K562 (cell line): ENCODE measurements around the gene RYK. TPM values are rescaled to one million over a fixed set of nuclear protein-coding genes. Genes with fewer than 3 reads are reported as not detected.
A peak's percentile ranks its signal among the peaks of the same experiment; 100 is the strongest.

Experiments used
- ATAC-seq: fragments of 200-7000 bp; cut with Tn5 transposase; 3 replicates; pipeline ENCODE4 v1.9.1; 2020; ENCODE audit warnings: moderate library complexity
- BruUV-seq: library from RNA; stranded (reverse); fragments of 400-500 nt; replicated peaks from 2 replicates; lab custom pipeline; 2021; lab: Mats Ljungman, UMichigan
- CTCF ChIA-PET: fragments of 300-600 bp; formaldehyde crosslinking; extraction: SDS; loops from one replicate; lab custom pipeline; 2021; ENCODE audit warnings: low intra/inter-chr PET ratio; lab: Yijun Ruan, JAX
- POLR2A ChIA-PET: fragments of 300-600, 350-650 bp; sonication (Branson Sonifier 250); formaldehyde crosslinking; extraction: SDS; loops from one replicate; lab custom pipeline; 2021; ENCODE audit warnings: antibody characterized with exemption, inconsistent platforms; lab: Yijun Ruan, JAX
- DNase-seq, 4 experiments: peaks; one replicate each; pipeline versions ENCODE4 v3.0.0 to v3.0.0-alpha.2; 2011 to 2018; ENCODE audit warnings: low spot score in 3 of 4, mixed read lengths in 3 of 4; ENCODE audit errors: extremely low read depth in 1 of 4
- FAIRE-seq: peaks from 2 replicates; lab custom pipeline; 2011; peaks lifted over from hg19 to GRCh38; lab: Jason Lieb, UNC
- H2AFZ ChIP-seq: 2 replicates; pipeline ENCODE4 v1.6.0; 2011; ENCODE audit warnings: low read depth, low read length, control low read depth, inconsistent platforms
- H3K27ac ChIP-seq: fragments of 200-600 bp; 3 replicates; pipeline ENCODE4 v1.8.0; 2011; ENCODE audit warnings: low read depth, mild to moderate bottlenecking, control low read depth, inconsistent platforms, low read length, moderate library complexity, mixed read lengths; ENCODE audit errors: extremely low read depth
- H3K27me3 ChIP-seq, 2 experiments: fragments of 300-600 bp in 1 of 2; 2 replicates in 1 of 2; 3 replicates in 1 of 2; pipeline versions ENCODE4 v1.6.0 to v1.8.0; 2011; ENCODE audit warnings: inconsistent platforms in 2 of 2, low read length in 2 of 2, mild to moderate bottlenecking in 1 of 2, mixed read lengths in 1 of 2, moderate library complexity in 1 of 2; ENCODE audit not compliant: control insufficient read depth in 2 of 2, insufficient read depth in 2 of 2
- H3K36me3 ChIP-seq: fragments of 300-600 bp; 3 replicates; pipeline ENCODE4 v1.8.0; 2011; ENCODE audit warnings: mild to moderate bottlenecking, low read length, inconsistent platforms; ENCODE audit not compliant: control insufficient read depth, insufficient read depth
- H3K4me1 ChIP-seq, 2 experiments: fragments of 200-600 bp in 1 of 2; replicated peaks in 1 of 2; 2 replicates in 1 of 2; 3 replicates in 1 of 2; pipeline versions ENCODE4 v1.5.1 to v1.8.0; 2011; ENCODE audit warnings: inconsistent platforms in 2 of 2, low read length in 2 of 2, mild to moderate bottlenecking in 1 of 2, mixed read lengths in 1 of 2, moderate library complexity in 1 of 2; ENCODE audit not compliant: control insufficient read depth in 2 of 2, insufficient read depth in 2 of 2
- H3K4me2 ChIP-seq: 2 replicates; pipeline ENCODE4 v1.6.1; 2011; ENCODE audit warnings: low read length, control low read depth, inconsistent platforms, mixed read lengths; ENCODE audit not compliant: insufficient read depth
- H3K4me3 ChIP-seq: fragments of 200-600 bp; sonication (generic), shearing (Covaris generic); 2 replicates; pipeline ENCODE4 v1.5.1; 2016; ENCODE audit warnings: control low read depth, inconsistent platforms
- H3K79me2 ChIP-seq: fragments of 200-600 bp; 3 replicates; pipeline ENCODE4 v1.8.0; 2011; ENCODE audit warnings: low read length, inconsistent platforms; ENCODE audit not compliant: control insufficient read depth, insufficient read depth
- H3K9ac ChIP-seq, 2 experiments: 2 replicates each; pipeline versions ENCODE4 v1.6.0 to v1.6.1; 2011; ENCODE audit warnings: low read depth in 2 of 2, low read length in 2 of 2, control low read depth in 1 of 2, inconsistent platforms in 1 of 2, mild to moderate bottlenecking in 1 of 2, mixed read lengths in 1 of 2; ENCODE audit not compliant: insufficient read depth in 1 of 2
- H3K9me1 ChIP-seq: one replicate; pipeline ENCODE4 v1.6.0; 2011; ENCODE audit warnings: inconsistent platforms, mild to moderate bottlenecking, low read length, moderate library complexity; ENCODE audit not compliant: control insufficient read depth, insufficient read depth
- H3K9me3 ChIP-seq: replicated peaks from 2 replicates; pipeline ENCODE4 v1.5.1; 2011; ENCODE audit warnings: low read depth, low read length, inconsistent platforms; ENCODE audit not compliant: control insufficient read depth, insufficient read depth
- H4K20me1 ChIP-seq: replicated peaks from 2 replicates; pipeline ENCODE4 v1.6.1; 2011; ENCODE audit warnings: low read length, inconsistent platforms, mixed read lengths; ENCODE audit not compliant: control insufficient read depth, insufficient read depth
- BHLHE40 ChIP-seq: IDR thresholded peaks from 2 replicates; pipeline ENCODE4 v1.6.1; 2011; ENCODE audit warnings: low read length, improper control_type of control experiment
- CREM ChIP-seq: IDR thresholded peaks from 2 replicates; pipeline ENCODE4 v1.6.1; 2014; ENCODE audit warnings: antibody characterized with exemption, low read depth
- FOSL1 ChIP-seq: fragments of 200-800 bp; sonication (Bioruptor generic); conservative IDR thresholded peaks from 2 replicates; pipeline ENCODE4 v1.6.1; 2016; ENCODE audit warnings: missing genetic modification characterization, missing compliant biosample characterization
- JUND ChIP-seq, 2 experiments: IDR thresholded peaks; 2 replicates in 1 of 2; 3 replicates in 1 of 2; pipeline ENCODE4 v1.6.1; 2011; ENCODE audit warnings: borderline replicate concordance in 2 of 2, low read depth in 2 of 2, low read length in 2 of 2, improper control_type of control experiment in 1 of 2, missing biosample characterization in 1 of 2, missing genetic modification characterization in 1 of 2, missing genetic modification reagents in 1 of 2
- MEF2A ChIP-seq: IDR thresholded peaks from 2 replicates; pipeline ENCODE4 v1.6.1; 2011; ENCODE audit warnings: low read depth, mild to moderate bottlenecking, low read length, moderate library complexity; ENCODE audit not compliant: control insufficient read depth
- RBM39 ChIP-seq: fragments of 200-400 bp; formaldehyde crosslinking; optimal IDR thresholded peaks from 2 replicates; pipeline ENCODE3; 2018; ENCODE audit warnings: low read depth, low read length
- SRF ChIP-seq, 2 experiments: fragments of 250-450, 450-650 bp in 1 of 2; sonication (Bioruptor Pico) in 1 of 2; sonication (generic) in 1 of 2; formaldehyde crosslinking; IDR thresholded peaks; 2 replicates each; pipeline versions ENCODE4 v1.5.0 to v1.5.1; 2020 to 2022; ENCODE audit warnings: mild to moderate bottlenecking in 1 of 2, missing genetic modification reagents in 1 of 2
- ZNF444 ChIP-seq: fragments of 250-450 bp; sonication (Bioruptor Pico); IDR thresholded peaks from 2 replicates; pipeline ENCODE4 v1.4.0; 2020; ENCODE audit warnings: mild to moderate bottlenecking, moderate library complexity
- WGBS: fragments of 100-300 bp; shearing (Covaris generic); methylation state at CpG from one replicate; pipeline ENCODE4 v1.1.6; 2016; ENCODE audit warnings: low coverage, mixed read lengths; ENCODE audit not compliant: insufficient coverage; ENCODE audit errors: missing lambda C conversion rate; 5-methylcytosine and 5-hydroxymethylcytosine counted together
- in situ Hi-C: fragments of 300-500 bp; cut with MboI; formaldehyde crosslinking; loops from 4 replicates; pipeline ENCODE4 v1.15.0; 2018; ENCODE audit warnings: inconsistent platforms, mixed read lengths
- intact Hi-C: fragments of 100-400 bp; cut with micrococcal nuclease; formaldehyde crosslinking; loops from 2 replicates; pipeline ENCODE4 v1.14.2; 2022
- polyA plus RNA-seq, 8 experiments: library from polyadenylated mRNA; depleted of rRNA in 4 of 8; stranded (reverse) in 5 of 8; unstranded in 3 of 8; fragments of >200 nt; fragmentation: Nextera tagmentation in 2 of 8; fragmentation: Illumina TruSeq in 1 of 8; extraction: Ambion mirVana in 2 of 8; extraction: Trizol in 1 of 8; gene quantifications; 2 replicates each; pipeline versions ENCODE4 v1.2.1 to v1.2.3, GENCODE V29; 2011 to 2014; ENCODE audit warnings: inconsistent platforms in 1 of 8, missing spikeins in 1 of 8
- total RNA-seq, 7 experiments: library from RNA; depleted of rRNA in 6 of 7; stranded (reverse); fragments of >200 nt in 6 of 7; fragmentation: Illumina TruSeq in 2 of 7; extraction: Trizol in 2 of 7; gene quantifications; 2 replicates each; pipeline versions ENCODE4 v1.2.1 to v1.2.3, GENCODE V29; 2011 to 2021; ENCODE audit warnings: low replicate concordance in 1 of 7
- TF ChIP-seq, protein P1 (sequence below): fragments of 250-450 bp; sonication (Bioruptor Pico); IDR thresholded peaks from 2 replicates; pipeline ENCODE4 v1.9.0; 2021; ENCODE audit warnings: mild to moderate bottlenecking, inconsistent platforms
- TF ChIP-seq, protein P2 (sequence below), 3 experiments: IDR thresholded peaks in 2 of 3; conservative IDR thresholded peaks in 1 of 3; 2 replicates each; pipeline ENCODE4 v1.5.1; 2011 to 2012; ENCODE audit warnings: low read length in 3 of 3, mild to moderate bottlenecking in 3 of 3, control low read depth in 2 of 3, improper control_type of control experiment in 1 of 3, inconsistent platforms in 1 of 3, low read depth in 1 of 3, mixed read lengths in 1 of 3, moderate library complexity in 1 of 3; ENCODE audit not compliant: insufficient read depth in 2 of 3
- TF ChIP-seq, protein P3 (sequence below): IDR thresholded peaks from 2 replicates; pipeline ENCODE4 v1.6.1; 2014; ENCODE audit warnings: antibody characterized with exemption
- TF ChIP-seq, protein P4 (sequence below), 2 experiments: fragments of 450-650 bp in 1 of 2; sonication (generic) in 1 of 2; formaldehyde crosslinking in 1 of 2; IDR thresholded peaks in 1 of 2; conservative IDR thresholded peaks in 1 of 2; 2 replicates each; pipeline versions ENCODE4 v1.6.1 to v1.8.1; 2016 to 2023; ENCODE audit warnings: mild to moderate bottlenecking in 2 of 2, moderate library complexity in 2 of 2, inconsistent platforms in 1 of 2, missing genetic modification reagents in 1 of 2

The RYK gene
- total and polyA plus RNA-seq, 9 of the 15 experiments (the other 6 are each of a cell fraction or from before 2014, with no cell fraction given) = 4.2 to 29.5 (median 16.6) TPM

DNA sequence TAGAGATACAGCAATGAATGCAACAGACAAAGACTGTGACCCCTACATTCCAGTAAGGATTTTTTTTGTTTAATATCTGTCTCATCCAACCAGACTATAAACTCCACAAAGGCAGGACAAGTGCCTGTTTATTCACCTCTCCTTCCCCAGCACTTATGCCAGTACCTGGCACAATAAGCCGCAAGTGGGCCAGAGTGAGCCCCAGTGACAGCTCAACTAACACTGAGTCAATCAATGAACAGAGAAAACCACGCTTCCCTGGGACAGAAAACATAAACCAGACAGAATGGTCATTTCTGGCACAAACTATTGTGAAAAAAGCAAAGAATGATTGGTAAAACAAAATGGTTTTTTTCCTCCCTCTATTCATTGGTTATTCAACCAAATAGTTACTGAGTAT, 52.2 kb downstream of the RYK start (continued):
- TF ChIP-seq MEF2A (no peak), BHLHE40 (no peak), RBM39 (no peak), SRF (CRISPR knock-in tag; IDR thresholded peaks at IDR 0.05) (no peak), ZNF444 (no peak)
- TF ChIP-seq, protein P1, sequence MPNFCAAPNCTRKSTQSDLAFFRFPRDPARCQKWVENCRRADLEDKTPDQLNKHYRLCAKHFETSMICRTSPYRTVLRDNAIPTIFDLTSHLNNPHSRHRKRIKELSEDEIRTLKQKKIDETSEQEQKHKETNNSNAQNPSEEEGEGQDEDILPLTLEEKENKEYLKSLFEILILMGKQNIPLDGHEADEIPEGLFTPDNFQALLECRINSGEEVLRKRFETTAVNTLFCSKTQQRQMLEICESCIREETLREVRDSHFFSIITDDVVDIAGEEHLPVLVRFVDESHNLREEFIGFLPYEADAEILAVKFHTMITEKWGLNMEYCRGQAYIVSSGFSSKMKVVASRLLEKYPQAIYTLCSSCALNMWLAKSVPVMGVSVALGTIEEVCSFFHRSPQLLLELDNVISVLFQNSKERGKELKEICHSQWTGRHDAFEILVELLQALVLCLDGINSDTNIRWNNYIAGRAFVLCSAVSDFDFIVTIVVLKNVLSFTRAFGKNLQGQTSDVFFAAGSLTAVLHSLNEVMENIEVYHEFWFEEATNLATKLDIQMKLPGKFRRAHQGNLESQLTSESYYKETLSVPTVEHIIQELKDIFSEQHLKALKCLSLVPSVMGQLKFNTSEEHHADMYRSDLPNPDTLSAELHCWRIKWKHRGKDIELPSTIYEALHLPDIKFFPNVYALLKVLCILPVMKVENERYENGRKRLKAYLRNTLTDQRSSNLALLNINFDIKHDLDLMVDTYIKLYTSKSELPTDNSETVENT = no peak

DNA sequence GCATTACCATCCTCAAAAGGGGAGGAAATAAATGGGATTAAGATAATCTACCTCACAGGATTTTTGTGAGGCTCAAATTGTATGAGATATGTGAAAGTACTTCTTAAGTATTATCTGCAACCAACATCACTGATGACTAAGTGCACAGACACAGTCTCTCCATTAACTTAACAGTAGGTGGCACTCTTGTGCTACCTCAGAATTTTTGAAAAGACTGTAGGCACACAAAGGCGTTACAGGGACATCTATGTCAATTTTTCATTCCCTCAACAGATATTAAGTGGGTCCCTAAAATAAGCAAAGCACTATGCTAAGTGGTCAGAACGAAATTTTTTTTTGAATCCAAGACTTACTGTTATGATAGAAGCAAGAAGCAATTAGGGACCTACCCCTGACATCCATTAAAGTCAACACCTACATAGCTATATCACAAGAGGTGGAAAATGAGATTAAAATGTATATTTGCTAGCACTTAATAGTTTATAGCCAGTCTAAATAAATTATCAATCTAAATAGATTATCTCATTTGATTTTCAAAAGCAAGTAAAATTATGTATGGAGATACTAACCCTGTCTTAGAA, 52.9 kb downstream of the RYK start:
- CTCF ChIA-PET = interaction anchor here (1.1 to 1.5 kb wide), 2 partner anchors 181 to 276 kb away, joined by 3 to 5 read pairs; no protein-coding TSS in a partner anchor
- H3K4me1 ChIP-seq = no peaks in the 10 kb centered on the region
- ATAC-seq (peak; percentile 87), DNase-seq (peak; percentile 38 to 53 (median 46)), FAIRE-seq (peak; percentile 67)
- H3K36me3 ChIP-seq = peaks cover 21% of the 10 kb centered on the region
- POLR2A ChIA-PET = no interaction called here
- no peaks in the 10 kb centered on the region for H4K20me1 ChIP-seq
- in situ Hi-C loops = no loop called here
- no peaks in the 10 kb centered on the region for H3K9me1 ChIP-seq
- H3K9me3 ChIP-seq = no peaks in the 10 kb centered on the region
- H3K27me3 ChIP-seq = no peaks in the 10 kb centered on the region
- no TSS peak for BruUV-seq
- H3K27ac ChIP-seq = no peak overlapping the region
- no peaks in the 10 kb centered on the region for H3K79me2 ChIP-seq
- intact Hi-C loops = no loop called here
- H3K9ac ChIP-seq = no peak overlapping the region
- H3K4me3 ChIP-seq = no peak overlapping the region
- no peak overlapping the region for H3K4me2 ChIP-seq
- 25% methylated on average over 2 of the region's 2 CpGs for WGBS
- H2AFZ ChIP-seq = no peak overlapping the region
- TF ChIP-seq JUND (IDR thresholded peaks at IDR 0.05; ENCODE audit: borderline replicate concordance, low read depth, low read length) (peak; percentile 74), JUND (tag; IDR thresholded peaks at IDR 0.05; ENCODE audit: borderline replicate concordance, low read depth, low read length) (peak; percentile 81), CREM (0 out of 2 replicates have a peak, but pooled peaks have one; percentile 12), FOSL1 (tag) (peak; percentile 81)
- TF ChIP-seq, protein P2, sequence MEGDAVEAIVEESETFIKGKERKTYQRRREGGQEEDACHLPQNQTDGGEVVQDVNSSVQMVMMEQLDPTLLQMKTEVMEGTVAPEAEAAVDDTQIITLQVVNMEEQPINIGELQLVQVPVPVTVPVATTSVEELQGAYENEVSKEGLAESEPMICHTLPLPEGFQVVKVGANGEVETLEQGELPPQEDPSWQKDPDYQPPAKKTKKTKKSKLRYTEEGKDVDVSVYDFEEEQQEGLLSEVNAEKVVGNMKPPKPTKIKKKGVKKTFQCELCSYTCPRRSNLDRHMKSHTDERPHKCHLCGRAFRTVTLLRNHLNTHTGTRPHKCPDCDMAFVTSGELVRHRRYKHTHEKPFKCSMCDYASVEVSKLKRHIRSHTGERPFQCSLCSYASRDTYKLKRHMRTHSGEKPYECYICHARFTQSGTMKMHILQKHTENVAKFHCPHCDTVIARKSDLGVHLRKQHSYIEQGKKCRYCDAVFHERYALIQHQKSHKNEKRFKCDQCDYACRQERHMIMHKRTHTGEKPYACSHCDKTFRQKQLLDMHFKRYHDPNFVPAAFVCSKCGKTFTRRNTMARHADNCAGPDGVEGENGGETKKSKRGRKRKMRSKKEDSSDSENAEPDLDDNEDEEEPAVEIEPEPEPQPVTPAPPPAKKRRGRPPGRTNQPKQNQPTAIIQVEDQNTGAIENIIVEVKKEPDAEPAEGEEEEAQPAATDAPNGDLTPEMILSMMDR (IDR thresholded peaks at IDR 0.05 in 2 of 3, conservative IDR thresholded peaks at IDR 0.05 in 1 of 3; ENCODE audit: insufficient read depth in 2 of 3, low read depth in 1 of 3, low read length in 3 of 3) = peak; percentile 57 to 69 (median 58)
- TF ChIP-seq, protein P3, sequence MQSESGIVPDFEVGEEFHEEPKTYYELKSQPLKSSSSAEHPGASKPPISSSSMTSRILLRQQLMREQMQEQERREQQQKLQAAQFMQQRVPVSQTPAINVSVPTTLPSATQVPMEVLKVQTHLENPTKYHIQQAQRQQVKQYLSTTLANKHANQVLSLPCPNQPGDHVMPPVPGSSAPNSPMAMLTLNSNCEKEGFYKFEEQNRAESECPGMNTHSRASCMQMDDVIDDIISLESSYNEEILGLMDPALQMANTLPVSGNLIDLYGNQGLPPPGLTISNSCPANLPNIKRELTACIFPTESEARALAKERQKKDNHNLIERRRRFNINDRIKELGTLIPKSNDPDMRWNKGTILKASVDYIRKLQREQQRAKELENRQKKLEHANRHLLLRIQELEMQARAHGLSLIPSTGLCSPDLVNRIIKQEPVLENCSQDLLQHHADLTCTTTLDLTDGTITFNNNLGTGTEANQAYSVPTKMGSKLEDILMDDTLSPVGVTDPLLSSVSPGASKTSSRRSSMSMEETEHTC = no peak
- TF ChIP-seq, protein P4, sequence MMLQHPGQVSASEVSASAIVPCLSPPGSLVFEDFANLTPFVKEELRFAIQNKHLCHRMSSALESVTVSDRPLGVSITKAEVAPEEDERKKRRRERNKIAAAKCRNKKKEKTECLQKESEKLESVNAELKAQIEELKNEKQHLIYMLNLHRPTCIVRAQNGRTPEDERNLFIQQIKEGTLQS (IDR thresholded peaks at IDR 0.05) = peak; percentile 68
- TF ChIP-seq, protein P4 (CRISPR knock-in tag; conservative IDR thresholded peaks at IDR 0.05) = no peak
